Fibroblast of skin of left biceps (primary cell): ENCODE results near the gene ITM2B.

ENCODE experiments used
- DNase-seq, 2 experiments: peaks; one replicate each; pipeline ENCODE4 v3.0.0-alpha.2; 2013; ENCODE audit warnings: low read depth in 2 of 2

Gene ITM2B

DNA sequence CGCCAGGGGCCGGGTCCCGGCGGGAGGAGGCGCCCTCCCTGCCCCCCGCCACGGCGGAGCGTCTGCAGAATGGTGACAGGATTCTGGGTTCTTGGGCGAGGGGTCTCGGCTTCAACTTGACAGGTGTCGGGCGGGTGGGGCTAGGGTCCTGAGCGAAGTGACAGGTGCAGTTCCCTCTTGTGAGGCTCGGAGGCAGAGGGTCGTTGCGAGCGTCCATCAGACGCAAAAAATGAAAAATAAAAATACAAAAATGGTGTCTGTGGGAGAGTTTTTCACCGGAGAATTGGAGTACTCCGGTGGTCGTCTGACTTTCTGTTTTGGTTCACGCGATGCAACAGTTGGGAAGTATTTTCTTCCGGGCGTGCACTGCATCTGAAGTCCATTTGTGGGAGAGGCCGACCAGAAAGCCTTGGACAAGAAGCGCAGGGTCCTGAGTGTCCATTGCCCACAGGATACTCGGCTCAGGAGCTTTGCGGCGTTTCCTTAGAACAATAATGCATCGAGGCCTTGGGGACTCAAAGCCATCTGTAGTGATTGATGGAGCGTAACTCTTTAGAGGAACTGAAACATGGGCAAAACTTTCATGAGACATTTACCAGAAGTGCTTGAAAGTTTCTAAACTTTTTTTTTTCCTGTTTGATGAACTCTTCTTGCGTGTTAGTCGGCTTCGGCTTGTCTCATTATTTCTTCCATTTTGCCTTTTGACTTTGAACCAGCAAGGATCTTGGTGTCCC lies 71.3 kb downstream of the ITM2B start:
- DNase-seq: peak in 1 of 2 experiments; percentile 8

GRCh38 chr13:48311223-48311622 lies 78.2 kb downstream of the ITM2B start:
- DNase-seq: no peak

GRCh38 chr13:48315969-48316650 lies 83.1 kb downstream of the ITM2B start:
- DNase-seq: no peak

- DNase-seq: no peak
These were observed 84.0 kb downstream of the ITM2B start for GRCh38 chr13:48316826-48317510.

DNA sequence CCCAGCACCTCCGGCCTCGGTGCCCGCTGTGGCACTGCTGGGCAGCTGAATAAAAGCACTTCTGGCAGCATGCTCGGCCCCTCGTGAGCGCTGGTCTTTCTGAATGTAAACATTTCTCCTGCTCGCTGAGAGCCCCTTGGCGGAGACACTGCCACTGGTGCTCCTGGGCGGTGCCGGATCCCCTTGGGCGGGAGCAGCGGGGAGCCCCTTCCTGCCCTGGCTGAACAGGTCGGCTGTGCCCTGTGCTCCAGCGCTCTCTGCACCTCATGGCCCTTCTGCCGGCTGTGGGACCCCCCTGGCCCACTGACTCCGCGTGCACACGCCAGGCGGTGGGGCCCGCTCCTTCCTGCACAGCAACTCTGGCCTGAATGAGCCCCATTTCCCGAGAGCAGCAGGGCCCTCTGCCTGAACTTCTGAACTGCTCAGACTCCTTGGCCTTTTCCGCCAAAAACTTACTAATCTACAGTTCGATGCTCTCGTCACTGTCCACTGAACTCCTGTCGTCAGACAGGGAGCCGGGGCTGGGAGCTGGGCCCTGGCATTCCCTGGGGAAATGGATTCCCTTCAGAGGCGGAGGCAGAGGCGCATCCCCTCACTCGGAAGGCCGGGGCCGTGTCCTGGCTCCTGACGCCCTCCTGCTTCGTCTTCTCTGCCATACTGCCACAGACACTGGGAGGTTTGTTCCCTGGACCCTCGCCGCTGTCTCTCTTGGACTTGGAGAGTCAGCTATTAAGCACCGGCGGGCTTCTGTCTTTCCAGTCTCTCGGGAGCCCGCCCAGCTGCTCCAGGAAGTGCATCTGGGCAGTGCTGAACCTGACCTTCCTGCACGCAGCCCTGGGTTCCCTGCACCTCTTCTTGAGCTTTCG lies 84.7 kb downstream of the ITM2B start:
- no peak for DNase-seq

DNA sequence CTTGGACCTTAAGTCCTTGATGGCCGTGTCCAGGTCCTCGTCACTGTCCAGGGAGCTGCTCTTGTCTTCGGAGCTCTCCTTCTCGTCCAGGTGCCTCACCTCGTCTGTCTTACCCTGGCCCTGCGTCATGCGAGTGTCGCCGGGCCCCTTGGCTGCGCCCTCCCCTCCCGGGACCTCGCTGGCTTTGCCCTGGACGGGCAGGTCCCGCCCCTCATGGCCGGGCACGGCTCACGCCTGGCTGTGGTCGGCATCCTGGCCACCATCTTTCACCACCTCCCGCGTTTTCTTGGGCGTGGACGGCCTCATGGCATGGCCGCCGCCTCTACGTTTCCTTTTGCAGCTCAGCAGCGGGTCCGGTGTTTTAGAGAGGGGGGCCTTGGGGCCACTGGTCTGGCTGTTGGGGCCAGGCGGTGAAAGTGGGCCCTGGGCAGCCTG lies 85.4 kb downstream of the ITM2B start:
- no peak for DNase-seq

DNA sequence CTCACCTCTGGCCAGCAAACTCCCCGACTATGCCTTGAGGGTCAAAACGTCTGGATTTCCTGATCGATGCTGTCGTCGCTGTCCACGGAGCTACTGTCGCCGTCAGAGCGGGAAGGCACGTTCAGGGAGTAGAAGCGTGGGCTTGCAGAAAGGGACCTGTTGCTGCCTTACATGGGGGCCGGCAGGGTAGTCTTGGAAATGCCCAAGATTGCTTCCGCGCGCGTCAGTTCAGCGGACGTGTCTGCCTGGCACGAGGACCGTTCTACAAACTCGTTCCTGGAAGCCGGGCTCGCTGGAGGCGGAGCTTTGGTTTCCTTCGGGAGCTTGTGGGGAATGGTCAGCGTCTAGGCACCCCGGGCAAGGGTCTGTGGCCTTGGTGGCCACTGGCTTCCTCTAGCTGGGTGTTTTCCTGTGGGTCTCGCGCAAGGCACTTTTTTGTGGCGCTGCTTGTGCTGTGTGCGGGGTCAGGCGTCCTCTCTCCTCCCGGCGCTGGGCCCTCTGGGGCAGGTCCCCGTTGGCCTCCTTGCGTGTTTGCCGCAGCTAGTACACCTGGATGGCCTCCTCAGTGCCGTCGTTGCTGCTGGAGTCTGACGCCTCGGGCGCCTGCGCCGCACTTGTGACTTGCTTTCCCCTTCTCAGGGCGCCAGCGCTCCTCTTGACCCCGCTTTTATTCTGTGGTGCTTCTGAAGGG lies 86.0 kb downstream of the ITM2B start:
- no peak for DNase-seq
